AG10803 (cell line): ENCODE results near the gene ATP2A2.
A peak's percentile ranks its signal among the peaks of the same experiment; 100 is the strongest.

Experiments
- DNase-seq: peaks from one replicate; pipeline ENCODE4 v3.0.0; 2010; ENCODE audit warnings: low read depth
- H3K4me3 ChIP-seq: 2 replicates; pipeline ENCODE4 v1.5.1; 2011; ENCODE audit warnings: mild to moderate bottlenecking, low read length, control low read depth
- CTCF ChIP-seq: conservative IDR thresholded peaks from 2 replicates; pipeline ENCODE4 v1.5.1; 2011; ENCODE audit warnings: mild to moderate bottlenecking, low read length, control low read depth, inconsistent platforms

ATP2A2 gene

DNA sequence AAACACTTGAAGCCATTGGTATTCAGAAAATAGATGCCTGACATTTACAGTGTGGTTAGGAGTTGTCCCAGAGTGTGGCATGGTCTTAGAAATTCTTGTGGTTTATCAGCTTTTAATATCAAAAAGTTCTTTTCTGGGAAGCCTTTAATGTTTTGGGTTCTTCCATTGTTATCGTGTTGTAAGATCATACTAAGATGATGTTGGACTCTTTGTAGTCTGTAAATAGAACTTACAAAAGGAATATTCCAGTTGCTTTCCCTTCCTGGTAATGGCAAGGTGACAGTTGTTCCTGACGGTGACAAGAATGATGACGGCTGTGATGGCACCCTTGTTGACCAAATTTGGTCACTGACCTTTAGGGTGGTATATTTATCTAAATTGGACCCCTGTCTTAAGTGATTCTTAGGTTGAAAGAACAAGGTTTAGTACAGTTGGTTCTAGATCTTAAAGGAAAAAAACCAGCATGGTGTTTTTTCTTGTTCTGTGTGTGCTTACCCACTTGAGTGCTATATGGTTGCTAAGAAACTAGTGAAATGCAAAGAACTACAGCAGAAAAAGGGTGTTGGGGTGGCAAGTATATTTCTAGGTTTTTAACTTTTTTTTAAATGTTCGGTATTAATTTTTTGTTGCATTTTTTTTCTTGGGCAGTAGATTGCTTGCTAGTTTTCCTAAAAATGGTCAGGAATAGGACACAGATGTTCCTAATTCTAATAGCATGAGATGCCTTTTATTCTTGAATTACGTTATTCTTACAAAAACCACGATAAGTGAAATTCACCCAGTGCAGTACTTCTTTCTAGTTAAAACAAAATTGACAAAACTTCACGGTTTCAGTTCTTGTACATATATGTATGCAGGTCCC, 2.1 kb downstream of the ATP2A2 start:
- DNase-seq = peak; percentile 53
- TF ChIP-seq CTCF = no peak
- peak overlapping the region; percentile 95 for H3K4me3 ChIP-seq

GRCh38 chr12:110284597-110284996, 3.5 kb downstream of the ATP2A2 start:
- DNase-seq = no peak
- peak overlapping the region; percentile 95 for H3K4me3 ChIP-seq
- TF ChIP-seq CTCF = no peak

GRCh38 chr12:110286623-110287022, 5.6 kb downstream of the ATP2A2 start:
- DNase-seq = no peak
- TF ChIP-seq CTCF = no peak
- peak overlapping the region; percentile 15; the same call in 1 of the 2 replicates for H3K4me3 ChIP-seq

GRCh38 chr12:110287986-110288385, 6.9 kb downstream of the ATP2A2 start:
- DNase-seq = no peak
- H3K4me3 ChIP-seq = no peak overlapping the region
- no peak for TF ChIP-seq CTCF

DNA sequence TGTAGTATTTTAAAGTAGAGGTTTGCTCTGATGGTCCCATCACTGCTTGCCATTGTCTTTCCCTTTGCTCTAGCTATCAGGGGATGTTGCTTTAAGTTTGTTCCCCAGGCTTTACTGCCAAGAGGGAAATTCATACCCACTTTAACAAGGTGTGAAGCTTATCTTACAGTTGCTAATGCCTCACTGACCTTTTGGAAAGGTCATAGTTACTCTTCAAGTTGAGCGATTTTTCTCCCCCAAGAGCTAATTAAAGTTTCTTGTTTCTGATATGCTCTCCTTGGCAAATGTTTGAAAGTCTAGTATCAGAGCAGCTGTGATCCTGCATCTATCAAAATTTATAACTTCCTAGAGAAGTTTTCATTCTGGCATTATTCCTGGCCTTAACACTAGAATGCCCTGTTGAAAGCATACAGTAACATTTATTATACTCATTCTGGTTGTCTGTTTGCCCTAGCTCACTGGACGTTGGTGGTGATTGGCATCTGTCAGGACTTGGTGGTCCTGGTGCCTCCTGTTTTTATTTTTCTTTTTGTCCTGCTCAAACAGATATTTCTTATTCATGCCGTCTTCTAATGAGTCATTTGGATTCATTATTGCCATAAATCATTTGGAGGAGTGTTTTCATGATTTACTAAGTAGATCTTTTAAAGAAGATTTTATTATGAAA, 8.1 kb downstream of the ATP2A2 start:
- TF ChIP-seq CTCF = no peak
- no peak for DNase-seq
- H3K4me3 ChIP-seq = no peak overlapping the region

DNA sequence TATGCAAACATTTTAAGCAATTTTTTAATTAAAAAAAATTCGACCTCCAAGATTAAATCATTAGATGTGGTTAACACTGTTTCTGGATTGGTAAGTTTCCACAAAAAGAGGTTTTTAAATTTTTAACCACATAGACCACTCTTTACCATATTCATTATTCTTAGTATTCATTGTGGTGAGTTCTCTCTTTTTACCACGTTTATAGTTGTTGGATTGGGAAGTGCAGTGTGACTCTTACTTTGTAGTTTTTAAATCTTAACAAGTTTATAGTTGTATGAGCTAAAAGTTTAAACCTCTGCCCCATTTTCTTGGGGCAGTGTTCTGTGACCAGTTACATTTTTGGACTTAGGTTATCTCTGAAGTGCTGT, 8.6 kb downstream of the ATP2A2 start:
- no peak overlapping the region for H3K4me3 ChIP-seq
- TF ChIP-seq CTCF = no peak
- no peak for DNase-seq
